HepG2 (cell line): ENCODE measurements around the gene SRSF2.

Experiments used
- DPF2 ChIP-seq: sonication (generic); formaldehyde crosslinking; IDR thresholded peaks from 2 replicates; pipeline ENCODE4 v1.4.0; 2020; ENCODE audit warnings: mild to moderate bottlenecking, low read depth, missing genetic modification reagents, borderline replicate concordance
- NFE2 ChIP-seq: sonication (generic); formaldehyde crosslinking; IDR thresholded peaks from 2 replicates; pipeline ENCODE4 v1.4.0; 2020; ENCODE audit warnings: missing genetic modification reagents
- PHB2 ChIP-seq: fragments of 450-650 bp; IDR thresholded peaks from 2 replicates; pipeline ENCODE4 v1.6.1; 2018; ENCODE audit not compliant: partially characterized antibody
- POLR2A ChIP-seq, 2 experiments: IDR thresholded peaks; 2 replicates each; pipeline ENCODE4 v1.6.1; 2011; ENCODE audit warnings: low read depth in 2 of 2, low read length in 2 of 2, mild to moderate bottlenecking in 1 of 2, moderate library complexity in 1 of 2; ENCODE audit not compliant: insufficient read depth in 1 of 2
- SP1 ChIP-seq, 2 experiments: fragments of 450-650 bp in 1 of 2; sonication (generic) in 1 of 2; formaldehyde crosslinking in 1 of 2; IDR thresholded peaks; 2 replicates each; pipeline versions ENCODE4 v1.4.0 to v1.6.1; 2016 to 2020; ENCODE audit warnings: missing genetic modification reagents in 1 of 2
- TAF1 ChIP-seq: sonication (generic); formaldehyde crosslinking; IDR thresholded peaks from 2 replicates; pipeline ENCODE4 v1.4.0; 2020; ENCODE audit warnings: missing genetic modification reagents
- ZNF160 ChIP-seq: sonication (generic); formaldehyde crosslinking; IDR thresholded peaks from 2 replicates; pipeline ENCODE4 v1.8.0; 2022; ENCODE audit warnings: mild to moderate bottlenecking, inconsistent platforms, missing genetic modification reagents
- ZNF225 ChIP-seq: sonication (generic); formaldehyde crosslinking; IDR thresholded peaks from 2 replicates; pipeline ENCODE4 v1.4.0; 2020; ENCODE audit warnings: mild to moderate bottlenecking, missing genetic modification reagents
- ZNF253 ChIP-seq: sonication (generic); formaldehyde crosslinking; IDR thresholded peaks from 2 replicates; pipeline ENCODE4 v1.8.0; 2022; ENCODE audit warnings: mild to moderate bottlenecking, missing genetic modification reagents, borderline replicate concordance
- ZNF501 ChIP-seq: sonication (generic); formaldehyde crosslinking; IDR thresholded peaks from 2 replicates; pipeline ENCODE4 v1.5.1; 2020; ENCODE audit warnings: mild to moderate bottlenecking, moderate library complexity, missing genetic modification reagents
- TF ChIP-seq, protein P1 (sequence below): sonication (generic); formaldehyde crosslinking; IDR thresholded peaks from 2 replicates; pipeline ENCODE4 v1.4.0; 2020; ENCODE audit warnings: missing genetic modification reagents

DNA sequence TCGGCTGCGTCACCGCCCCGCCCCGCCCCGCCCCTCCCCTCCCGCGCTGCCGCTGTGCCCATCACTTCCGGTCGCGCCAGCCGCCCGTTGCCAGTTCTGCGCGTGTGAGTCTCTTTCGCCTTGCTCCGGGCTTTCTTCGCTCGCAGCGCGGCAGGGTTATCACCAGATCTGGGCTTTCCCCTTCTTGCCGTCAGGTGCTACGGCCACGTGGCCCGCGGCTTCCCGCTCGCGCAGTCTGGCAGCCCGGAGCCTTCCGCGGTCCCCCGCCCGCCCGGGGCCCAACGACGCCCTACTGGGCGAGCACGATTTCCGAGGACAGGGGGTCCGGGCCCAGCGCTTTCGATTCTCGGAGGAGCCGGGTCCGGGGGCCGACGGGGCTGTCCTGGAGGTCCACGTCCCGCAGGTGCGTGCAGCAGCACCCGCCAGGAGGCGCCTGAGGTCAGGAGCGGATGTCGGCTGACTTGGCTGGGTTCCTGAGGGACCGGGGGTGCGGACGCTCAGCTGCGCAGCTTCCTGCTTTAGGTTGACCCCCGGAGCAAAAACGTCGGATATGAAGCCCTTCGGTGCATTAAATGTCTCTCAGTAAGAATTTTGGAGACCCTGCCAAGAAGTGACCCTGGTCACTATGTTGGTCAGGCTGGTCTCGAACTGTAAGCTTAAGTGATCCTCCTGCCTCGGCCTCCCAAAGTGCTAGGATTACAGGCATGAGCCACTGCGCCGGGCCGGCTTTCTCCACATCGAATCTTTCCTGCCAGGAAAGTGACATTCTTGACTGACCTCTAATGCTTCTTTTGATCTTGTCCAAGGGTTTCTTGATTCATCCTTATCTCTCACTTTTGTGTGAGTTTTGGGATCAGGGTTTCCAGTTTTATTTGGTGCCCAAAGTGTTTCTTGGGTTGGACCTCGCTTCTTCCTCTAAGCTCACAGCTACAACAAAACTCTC is 10.1 kb downstream of the SRSF2 start, which contains the start of gene METTL23:
- TF ChIP-seq ZNF225 (CRISPR knock-in tag) (peak; percentile 80; the same call in 1 of the 2 replicates), ZNF160 (CRISPR knock-in tag) (peak; percentile 60; the same call in 1 of the 2 replicates), PHB2 (no peak), POLR2A (IDR thresholded peaks at IDR 0.05; ENCODE audit: insufficient read depth in 1 of 2, low read depth in 2 of 2, low read length in 2 of 2) (peak; percentile 50 to 89), TAF1 (CRISPR knock-in tag) (peak; percentile 79), SP1 (IDR thresholded peaks at IDR 0.05) (no peak), SP1 (CRISPR knock-in tag; IDR thresholded peaks at IDR 0.05) (no peak), NFE2 (no peak), ZNF253 (no peak), DPF2 (CRISPR knock-in tag) (no peak), ZNF501 (CRISPR knock-in tag) (peak; percentile 82)
- TF ChIP-seq, protein P1, sequence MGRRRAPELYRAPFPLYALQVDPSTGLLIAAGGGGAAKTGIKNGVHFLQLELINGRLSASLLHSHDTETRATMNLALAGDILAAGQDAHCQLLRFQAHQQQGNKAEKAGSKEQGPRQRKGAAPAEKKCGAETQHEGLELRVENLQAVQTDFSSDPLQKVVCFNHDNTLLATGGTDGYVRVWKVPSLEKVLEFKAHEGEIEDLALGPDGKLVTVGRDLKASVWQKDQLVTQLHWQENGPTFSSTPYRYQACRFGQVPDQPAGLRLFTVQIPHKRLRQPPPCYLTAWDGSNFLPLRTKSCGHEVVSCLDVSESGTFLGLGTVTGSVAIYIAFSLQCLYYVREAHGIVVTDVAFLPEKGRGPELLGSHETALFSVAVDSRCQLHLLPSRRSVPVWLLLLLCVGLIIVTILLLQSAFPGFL, result peak; percentile 37; the same call in 1 of the 2 replicates
